SK-N-SH (cell line): ENCODE data around the gene ABHD10.

ENCODE experiments used
- CTCF ChIP-seq: fragments of 200-600 bp; sonication (generic); IDR thresholded peaks from 2 replicates; pipeline ENCODE4 v1.6.1; 2017; ENCODE audit warnings: antibody characterized with exemption, mild to moderate bottlenecking, moderate library complexity
- ELF1 ChIP-seq: IDR thresholded peaks from 2 replicates; pipeline ENCODE4 v1.4.0; 2012
- EZH2phosphoT487 ChIP-seq: fragments of 200-600 bp; sonication (generic); IDR thresholded peaks from 2 replicates; pipeline ENCODE4 v1.6.1; 2017; ENCODE audit warnings: low read depth, mixed run types, mild to moderate bottlenecking, antibody characterized with exemption, moderate library complexity, borderline replicate concordance
- GABPA ChIP-seq: IDR thresholded peaks from 2 replicates; pipeline ENCODE4 v1.4.0; 2012; ENCODE audit warnings: low read depth, mild to moderate bottlenecking
- MAX ChIP-seq: IDR thresholded peaks from 2 replicates; pipeline ENCODE4 v1.4.0; 2012; ENCODE audit warnings: low read depth
- MXI1 ChIP-seq: IDR thresholded peaks from 2 replicates; pipeline ENCODE4 v1.6.1; 2012; ENCODE audit warnings: mild to moderate bottlenecking, low read depth, low read length, improper control_type of control experiment
- PBX3 ChIP-seq: IDR thresholded peaks from 2 replicates; pipeline ENCODE4; 2012
- POLR2AphosphoS5 ChIP-seq: IDR thresholded peaks from 2 replicates; pipeline ENCODE4 v1.6.1; 2012; ENCODE audit warnings: low read depth, low read length
- RAD21 ChIP-seq: IDR thresholded peaks from 2 replicates; pipeline ENCODE4 v1.6.1; 2012; ENCODE audit warnings: mild to moderate bottlenecking, low read length
- RFX5 ChIP-seq: IDR thresholded peaks from 2 replicates; pipeline ENCODE4 v1.6.1; 2012; ENCODE audit warnings: mild to moderate bottlenecking, improper control_type of control experiment, low read length
- TAF1 ChIP-seq: IDR thresholded peaks from 2 replicates; pipeline ENCODE4 v1.6.1; 2012; ENCODE audit warnings: low read depth, mild to moderate bottlenecking, low read length, moderate library complexity, borderline replicate concordance
- YY1 ChIP-seq: IDR thresholded peaks from 2 replicates; pipeline ENCODE4 v1.4.0; 2012; ENCODE audit warnings: low read depth, mild to moderate bottlenecking

GRCh38 chr3:112004669-112005068 is 25.8 kb downstream of the ABHD10 start:
- no peak for TF ChIP-seq YY1
- no peak for TF ChIP-seq GABPA
- no peak for TF ChIP-seq EZH2phosphoT487
- no peak for TF ChIP-seq RAD21
- no peak for TF ChIP-seq MAX
- TF ChIP-seq CTCF, result no peak
- no peak for TF ChIP-seq PBX3
- no peak for TF ChIP-seq RFX5
- TF ChIP-seq MXI1, result no peak
- TF ChIP-seq TAF1, result no peak
- no peak for TF ChIP-seq POLR2AphosphoS5
- no peak for TF ChIP-seq ELF1
